Mesendoderm (in vitro differentiated cells): Measurements from ENCODE around the gene BIN1. TPM values are rescaled to one million over a fixed set of nuclear protein-coding genes. Genes with fewer than 3 reads are reported as not detected.

Source experiments
- small RNA-seq: library from polyadenylated mRNA; stranded (forward); fragments of <200 nt; extraction: miRNeasy Mini kit (QIAGEN cat#:217004); gene quantifications from one replicate; pipeline ENCODE3, GENCODE V24; 2013; ENCODE audit not compliant: insufficient read depth

Gene BIN1

Small RNA genes lying within 50 kb of the gene (small RNA-seq; reads per million reads assigned to genes)
- not detected for gene RNU7-182P
